HG02870 (cell line): Measurements from ENCODE around the gene SH3YL1.
"Not testable (repeated sequence)": the region's sequence is repeated elsewhere in the genome, so short reads cannot be mapped to it uniquely, and the experiment has no call there.

Source experiments
- ATAC-seq: cut with Tn5 transposase; IDR thresholded peaks from one replicate; pipeline ENCODE4 v1.9.1; 2021; ENCODE audit warnings: mild to moderate bottlenecking, moderate library complexity; ENCODE audit not compliant: unreplicated experiment

Gene SH3YL1

DNA sequence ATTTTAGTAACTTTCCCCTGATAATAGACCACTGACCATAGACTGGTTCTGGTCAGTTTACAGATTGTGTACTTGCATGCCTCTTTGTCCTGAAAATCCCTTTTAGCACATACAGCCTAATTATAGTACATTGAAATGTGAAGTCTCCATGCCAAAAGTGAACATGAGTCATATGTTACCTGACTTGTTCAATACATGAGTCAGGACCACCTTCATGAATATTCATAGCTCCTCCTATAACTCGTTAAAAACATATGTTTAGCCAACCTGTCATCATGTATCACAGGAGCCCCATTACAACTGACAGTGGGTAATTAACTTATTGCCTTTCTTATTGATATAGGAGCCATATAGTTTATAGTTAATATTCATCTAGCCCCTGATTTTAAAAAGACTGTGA lies 78.6 kb downstream of the SH3YL1 start:
- ATAC-seq = no peak

- no peak for ATAC-seq
These were observed 79.1 kb downstream of the SH3YL1 start for GRCh38 chr2:184695-185094.

DNA sequence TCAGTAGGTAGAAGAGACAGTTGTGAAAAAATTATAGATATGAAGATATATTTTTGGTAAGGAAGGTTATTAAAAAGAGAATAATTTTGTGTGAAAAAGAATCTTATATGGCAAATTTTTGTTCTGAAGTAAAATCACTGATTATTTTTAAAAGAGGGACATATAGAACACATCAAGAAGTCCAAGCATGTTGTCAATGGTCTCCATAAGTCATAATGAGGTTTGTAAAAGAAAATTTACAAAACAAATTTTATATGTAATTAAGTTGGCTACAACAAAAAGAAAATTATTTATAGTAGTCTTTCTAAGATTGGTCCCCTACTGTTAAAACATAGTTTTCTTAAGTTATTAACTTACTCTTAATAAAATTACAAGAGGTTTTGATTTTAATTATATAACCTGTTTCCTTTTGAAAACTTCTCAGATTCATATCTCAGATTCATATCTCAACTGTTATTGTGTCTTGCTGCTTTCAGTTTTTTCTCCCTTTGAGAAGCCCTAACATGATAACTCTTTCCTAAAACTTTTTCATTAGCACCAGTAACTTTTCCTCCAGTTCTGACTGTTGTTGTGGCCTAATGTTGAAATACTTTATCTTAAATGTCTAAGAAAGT lies 81.2 kb downstream of the SH3YL1 start:
- ATAC-seq = no peak

GRCh38 chr2:180311-180710 lies 83.5 kb downstream of the SH3YL1 start:
- ATAC-seq = no peak

GRCh38 chr2:179886-180285 lies 83.9 kb downstream of the SH3YL1 start:
- no peak for ATAC-seq

DNA sequence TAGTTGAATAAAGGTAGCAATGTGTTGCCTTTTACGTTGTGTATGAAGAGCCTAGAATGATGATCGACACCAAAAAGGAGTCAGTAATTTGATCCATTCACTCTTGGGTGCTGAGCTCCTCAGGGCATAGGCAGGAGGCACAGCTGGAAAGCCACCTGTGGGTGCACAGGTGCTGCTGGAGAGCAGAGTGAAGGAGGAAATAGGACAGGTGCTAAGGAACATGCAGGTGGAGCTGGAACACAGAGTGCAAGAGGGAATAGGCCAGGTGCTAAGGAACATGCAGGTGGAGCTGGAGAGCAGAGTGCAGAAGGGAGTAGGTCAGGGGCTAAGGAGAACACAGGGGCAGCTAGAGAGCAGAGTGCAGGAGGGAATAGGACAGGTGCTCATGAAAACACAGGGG lies 86.1 kb downstream of the SH3YL1 start:
- no peak for ATAC-seq

GRCh38 chr2:176917-177316 lies 86.9 kb downstream of the SH3YL1 start:
- no peak for ATAC-seq

GRCh38 chr2:175880-176820 lies 87.7 kb downstream of the SH3YL1 start:
- no peak for ATAC-seq

- ATAC-seq = no peak
These were observed 88.6 kb downstream of the SH3YL1 start for GRCh38 chr2:175161-175786.

GRCh38 chr2:172120-172519 lies 91.7 kb downstream of the SH3YL1 start:
- not testable (repeated sequence) for ATAC-seq

- ATAC-seq = no peak
These were observed 94.1 kb downstream of the SH3YL1 start for GRCh38 chr2:169741-170140.
